RWPE1 (cell line): ENCODE results near the gene TNFRSF25.
"Not testable (repeated sequence)": the region's sequence is repeated elsewhere in the genome, so short reads cannot be mapped to it uniquely, and the experiment has no call there.

Source experiments
- CTCF ChIA-PET: fragments of 350-600 bp; sonication (Branson Sonifier 250); formaldehyde crosslinking; extraction: SDS; loops from one replicate; lab custom pipeline; 2021; lab: Yijun Ruan, JAX
- POLR2A ChIA-PET: fragments of 400-600 bp; formaldehyde crosslinking; extraction: SDS; loops from one replicate; lab custom pipeline; 2020; ENCODE audit warnings: antibody characterized with exemption; ENCODE audit not compliant: low non-redundant PET; lab: Yijun Ruan, JAX
- DNase-seq: peaks from one replicate; pipeline ENCODE4 v3.0.0; 2012; ENCODE audit warnings: low spot score
- H3K27ac ChIP-seq: fragments of 450-650 bp; 2 replicates; pipeline ENCODE4 v1.5.1; 2017
- CTCF ChIP-seq: fragments of 450-650 bp; conservative IDR thresholded peaks from 2 replicates; pipeline ENCODE4 v1.5.1; 2017; ENCODE audit warnings: low read depth, mild to moderate bottlenecking

TNFRSF25 gene

GRCh38 chr1:6450005-6450450 is 15.9 kb downstream of the TNFRSF25 start:
- ChIA-PET CTCF (interaction anchor here (1.0 to 4.1 kb wide), 3 partner anchors 12 to 185 kb away, joined by 3 to 14 read pairs (median 3); no protein-coding TSS in a partner anchor), POLR2A (no interaction called here)
- no peak for DNase-seq
- TF ChIP-seq CTCF, result no peak
- H3K27ac ChIP-seq, result no peak overlapping the region

- H3K27ac ChIP-seq, result no peak overlapping the region
- TF ChIP-seq CTCF, result no peak
- CTCF ChIA-PET, result interaction anchor here (0.7 to 4.1 kb wide), 6 partner anchors 11 to 202 kb away, joined by 3 to 14 read pairs (median 3); no protein-coding TSS in a partner anchor
- POLR2A ChIA-PET, result no interaction called here
- DNase-seq, result no peak
Observed at GRCh38 chr1:6448749-6449631, 17.0 kb downstream of the TNFRSF25 start.

GRCh38 chr1:6447818-6448748 is 17.9 kb downstream of the TNFRSF25 start:
- TF ChIP-seq CTCF, result no peak
- CTCF ChIA-PET, result interaction anchor here (0.7 to 4.1 kb wide), 3 partner anchors 10 to 81 kb away, joined by 3 to 14 read pairs (median 5); no protein-coding TSS in a partner anchor
- no peak for DNase-seq
- no peak overlapping the region for H3K27ac ChIP-seq
- POLR2A ChIA-PET, result no interaction called here

- no peak overlapping the region for H3K27ac ChIP-seq
- ChIA-PET POLR2A (no interaction called here), CTCF (interaction anchor here (4.1 kb wide), 1 partner anchor 9 kb away, joined by 14 read pairs; no protein-coding TSS in a partner anchor)
- no peak for DNase-seq
- no peak for TF ChIP-seq CTCF
Observed at GRCh38 chr1:6447016-6447817, 18.8 kb downstream of the TNFRSF25 start.

GRCh38 chr1:6446665-6447015 is 19.3 kb downstream of the TNFRSF25 start:
- DNase-seq, result no peak
- CTCF ChIA-PET, result interaction anchor here (0.5 to 4.1 kb wide), 2 partner anchors 9 to 84 kb away, joined by 3 to 14 read pairs; no protein-coding TSS in a partner anchor
- no peak overlapping the region for H3K27ac ChIP-seq
- POLR2A ChIA-PET, result no interaction called here
- no peak for TF ChIP-seq CTCF

- POLR2A ChIA-PET, DNase-seq, H3K27ac ChIP-seq: not testable (repeated sequence)
- CTCF ChIA-PET, result interaction anchor here (0.7 kb wide), 2 partner anchors 43 to 829 kb away, joined by 3 to 4 read pairs; no protein-coding TSS in a partner anchor
Observed at GRCh38 chr1:6445929-6446328, 20.0 kb downstream of the TNFRSF25 start.
